PC-9 (cell line): ENCODE results near the gene CRTAC1. TPM values are rescaled to one million over a fixed set of nuclear protein-coding genes. Genes with fewer than 3 reads are reported as not detected.

Experiments
- BruUV-seq: library from RNA; stranded (reverse); fragments of 400-500 nt; replicated peaks from 2 replicates; lab custom pipeline; 2021; lab: Mats Ljungman, UMichigan
- CTCF ChIA-PET: fragments of 300-600 bp; sonication (Branson Sonifier 250); formaldehyde crosslinking; loops from one replicate; lab custom pipeline; 2022; ENCODE audit warnings: antibody characterized with exemption; lab: Charles Lee
- POLR2A ChIA-PET: fragments of 300-600 bp; sonication (Branson Sonifier 250); formaldehyde crosslinking; loops from one replicate; lab custom pipeline; 2022; ENCODE audit warnings: antibody characterized with exemption; ENCODE audit not compliant: unreplicated experiment; lab: Charles Lee
- DNase-seq, 2 experiments: peaks; one replicate each; pipeline versions ENCODE4 v3.0.0 to v3.0.0-alpha.2; 2015 to 2022; ENCODE audit warnings: mixed read lengths in 1 of 2
- H2AFZ ChIP-seq: fragments of 200-600 bp; sonication (generic); 2 replicates; pipeline ENCODE4 v1.8.1; 2017; ENCODE audit warnings: antibody characterized with exemption
- H3F3A ChIP-seq: fragments of 200-600 bp; sonication (generic); 2 replicates; pipeline ENCODE4 v1.8.1; 2017; ENCODE audit warnings: antibody characterized with exemption, mild to moderate bottlenecking, low read depth; ENCODE audit not compliant: insufficient read depth
- H3K27ac ChIP-seq: fragments of 200-600 bp; sonication (generic); 2 replicates; pipeline ENCODE4 v1.6.1; 2016; ENCODE audit warnings: mixed run types
- H3K27me3 ChIP-seq: fragments of 200-600 bp; sonication (generic); 2 replicates; pipeline ENCODE4 v1.6.1; 2016; ENCODE audit warnings: low read depth, mixed run types; ENCODE audit not compliant: insufficient read depth
- H3K36me3 ChIP-seq: fragments of 200-600 bp; sonication (generic); 2 replicates; pipeline ENCODE4 v1.6.1; 2016; ENCODE audit warnings: low read depth, mixed run types
- H3K4me1 ChIP-seq: fragments of 200-600 bp; sonication (generic); replicated peaks from 2 replicates; pipeline ENCODE4 v1.6.1; 2016; ENCODE audit warnings: mixed run types; ENCODE audit not compliant: insufficient read depth
- H3K4me2 ChIP-seq: fragments of 200-600 bp; sonication (generic); 2 replicates; pipeline ENCODE4 v1.6.1; 2017; ENCODE audit warnings: mixed run types
- H3K4me3 ChIP-seq: fragments of 200-600 bp; sonication (generic); 2 replicates; pipeline ENCODE4 v1.6.1; 2016; ENCODE audit warnings: mixed run types
- H3K79me2 ChIP-seq: fragments of 200-600 bp; sonication (generic); 2 replicates; pipeline ENCODE4 v1.6.1; 2017; ENCODE audit warnings: low read depth, mixed run types
- H3K9me2 ChIP-seq: fragments of 200-600 bp; sonication (generic); 2 replicates; pipeline ENCODE4 v1.8.1; 2017; ENCODE audit warnings: mild to moderate bottlenecking; ENCODE audit not compliant: insufficient read depth
- H3K9me3 ChIP-seq: fragments of 200-600 bp; sonication (generic); 2 replicates; pipeline ENCODE4 v1.8.1; 2016; ENCODE audit warnings: low read depth; ENCODE audit not compliant: insufficient read depth
- H4K20me1 ChIP-seq: fragments of 200-600 bp; sonication (generic); 2 replicates; pipeline ENCODE4 v1.8.1; 2017; ENCODE audit not compliant: insufficient read depth
- EZH2 ChIP-seq: fragments of 200-600 bp; sonication (generic); IDR thresholded peaks from 2 replicates; pipeline ENCODE4 v1.8.0; 2017; ENCODE audit warnings: antibody characterized with exemption, low read depth
- intact Hi-C: fragments of 100-400 bp; cut with micrococcal nuclease; formaldehyde crosslinking; loops from one replicate; pipeline ENCODE4 v1.10.0; 2022; ENCODE audit not compliant: unreplicated experiment
- total RNA-seq: library from RNA; stranded (reverse); gene quantifications from 2 replicates; pipeline ENCODE4 v1.2.3, GENCODE V29; 2021
- TF ChIP-seq, protein P1 (sequence below): fragments of 200-600 bp; sonication (generic); conservative IDR thresholded peaks from 2 replicates; pipeline ENCODE4 v1.6.1; 2017; ENCODE audit warnings: mixed run types, antibody characterized with exemption, mild to moderate bottlenecking, moderate library complexity

The CRTAC1 gene
- total RNA-seq, 1 experiment from 2014 or later: not detected

DNA sequence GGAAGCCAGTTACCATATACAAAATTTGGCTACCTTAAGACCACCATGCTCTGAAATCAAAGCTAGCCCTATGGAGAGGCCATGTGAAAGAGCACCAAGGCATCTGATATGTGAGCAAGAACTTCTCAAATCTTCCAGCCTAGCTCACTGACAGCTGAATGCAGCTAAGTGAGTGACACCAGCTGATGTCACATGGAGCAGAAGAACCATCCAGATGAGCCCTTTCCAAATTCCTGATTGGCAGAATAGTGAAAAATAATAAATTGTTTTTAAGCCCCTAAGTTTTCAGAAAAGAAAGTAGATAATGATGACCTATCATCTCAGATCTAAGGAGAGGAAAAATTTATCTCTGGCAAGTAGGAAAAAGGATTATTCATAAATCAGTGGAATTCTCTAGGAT lies 85.6 kb downstream of the CRTAC1 start:
- Histone ChIP-seq H3K79me2 (no peaks in the 10 kb centered on the region), H3K4me1 (no peaks in the 10 kb centered on the region), H3K27me3 (peaks cover 18% of the 10 kb centered on the region), H4K20me1 (no peaks in the 10 kb centered on the region), H3K36me3 (no peaks in the 10 kb centered on the region), H3K27ac (no peak overlapping the region), H2AFZ (no peak overlapping the region), H3F3A (no peaks in the 10 kb centered on the region), H3K4me3 (no peak overlapping the region), H3K4me2 (no peak overlapping the region), H3K9me3 (no peaks in the 10 kb centered on the region), H3K9me2 (no peaks in the 10 kb centered on the region)
- intact Hi-C loops: no loop called here
- ChIA-PET CTCF (no interaction called here), POLR2A (no interaction called here)
- no TSS peak for BruUV-seq
- DNase-seq: no peak
- TF ChIP-seq, protein P1, sequence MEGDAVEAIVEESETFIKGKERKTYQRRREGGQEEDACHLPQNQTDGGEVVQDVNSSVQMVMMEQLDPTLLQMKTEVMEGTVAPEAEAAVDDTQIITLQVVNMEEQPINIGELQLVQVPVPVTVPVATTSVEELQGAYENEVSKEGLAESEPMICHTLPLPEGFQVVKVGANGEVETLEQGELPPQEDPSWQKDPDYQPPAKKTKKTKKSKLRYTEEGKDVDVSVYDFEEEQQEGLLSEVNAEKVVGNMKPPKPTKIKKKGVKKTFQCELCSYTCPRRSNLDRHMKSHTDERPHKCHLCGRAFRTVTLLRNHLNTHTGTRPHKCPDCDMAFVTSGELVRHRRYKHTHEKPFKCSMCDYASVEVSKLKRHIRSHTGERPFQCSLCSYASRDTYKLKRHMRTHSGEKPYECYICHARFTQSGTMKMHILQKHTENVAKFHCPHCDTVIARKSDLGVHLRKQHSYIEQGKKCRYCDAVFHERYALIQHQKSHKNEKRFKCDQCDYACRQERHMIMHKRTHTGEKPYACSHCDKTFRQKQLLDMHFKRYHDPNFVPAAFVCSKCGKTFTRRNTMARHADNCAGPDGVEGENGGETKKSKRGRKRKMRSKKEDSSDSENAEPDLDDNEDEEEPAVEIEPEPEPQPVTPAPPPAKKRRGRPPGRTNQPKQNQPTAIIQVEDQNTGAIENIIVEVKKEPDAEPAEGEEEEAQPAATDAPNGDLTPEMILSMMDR: no peak
- TF ChIP-seq EZH2: no peak

DNA sequence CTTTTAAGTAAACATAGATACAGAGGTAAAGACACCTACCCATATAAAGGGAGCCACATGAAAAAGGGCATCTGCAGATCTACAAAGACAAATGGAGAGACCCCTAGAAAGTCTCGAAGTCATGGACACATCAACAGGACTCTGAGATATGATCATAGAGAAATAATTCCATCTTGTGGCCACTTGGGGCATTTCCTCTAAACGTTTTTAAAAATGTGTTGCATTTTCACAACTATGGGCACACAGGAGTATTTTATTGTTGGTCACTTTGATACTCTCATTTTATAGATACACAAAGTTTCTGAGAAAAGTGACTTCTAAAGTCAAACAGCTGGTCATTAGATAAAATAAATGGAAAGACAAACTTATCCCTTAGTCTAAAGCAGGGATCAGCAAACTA lies 87.1 kb downstream of the CRTAC1 start:
- H3K27me3 ChIP-seq: peaks cover 26% of the 10 kb centered on the region
- no peak for TF ChIP-seq EZH2
- TF ChIP-seq, protein P1: peak; percentile 31; the same call in 1 of the 2 replicates
- ChIA-PET CTCF (no interaction called here), POLR2A (no interaction called here)
- H3K4me2 ChIP-seq: no peak overlapping the region
- H3K79me2 ChIP-seq: no peaks in the 10 kb centered on the region
- DNase-seq: no peak
- H3K9me2 ChIP-seq: no peaks in the 10 kb centered on the region
- no peaks in the 10 kb centered on the region for H3K36me3 ChIP-seq
- no peak overlapping the region for H2AFZ ChIP-seq
- intact Hi-C loops: no loop called here
- no peaks in the 10 kb centered on the region for H3K9me3 ChIP-seq
- no peaks in the 10 kb centered on the region for H3K4me1 ChIP-seq
- no peaks in the 10 kb centered on the region for H4K20me1 ChIP-seq
- BruUV-seq: no TSS peak
- H3K4me3 ChIP-seq: no peak overlapping the region
- no peak overlapping the region for H3K27ac ChIP-seq
- no peaks in the 10 kb centered on the region for H3F3A ChIP-seq

DNA sequence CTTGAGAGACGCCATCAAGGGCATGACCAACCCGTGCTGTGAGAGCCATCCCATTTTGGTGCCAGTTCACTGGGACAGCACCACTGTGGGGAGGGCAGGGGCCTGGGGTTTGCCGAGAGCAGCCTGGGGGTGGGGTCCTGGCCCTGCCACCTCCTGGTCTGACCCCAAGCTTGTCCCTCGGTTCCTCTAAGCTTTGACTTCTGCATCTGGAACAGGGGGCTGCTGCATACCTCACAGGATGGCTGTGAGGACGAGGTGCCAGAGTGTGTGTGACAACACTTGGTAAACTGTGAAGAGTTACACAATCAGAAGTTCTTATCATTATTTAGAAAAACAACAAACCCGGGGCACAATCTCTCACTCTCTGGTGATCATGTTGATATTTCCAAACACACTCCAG lies 89.9 kb downstream of the CRTAC1 start:
- no peaks in the 10 kb centered on the region for H3K79me2 ChIP-seq
- no peaks in the 10 kb centered on the region for H4K20me1 ChIP-seq
- H3K27me3 ChIP-seq: peaks cover 39% of the 10 kb centered on the region
- no peak overlapping the region for H3K4me3 ChIP-seq
- ChIA-PET POLR2A (no interaction called here), CTCF (no interaction called here)
- H3K4me2 ChIP-seq: no peak overlapping the region
- no peak for TF ChIP-seq EZH2
- TF ChIP-seq, protein P1: no peak
- intact Hi-C loops: no loop called here
- no peaks in the 10 kb centered on the region for H3K4me1 ChIP-seq
- H3K27ac ChIP-seq: no peak overlapping the region
- no peak overlapping the region for H2AFZ ChIP-seq
- H3K36me3 ChIP-seq: no peaks in the 10 kb centered on the region
- BruUV-seq: no TSS peak
- no peak for DNase-seq
- no peaks in the 10 kb centered on the region for H3F3A ChIP-seq
- H3K9me3 ChIP-seq: no peaks in the 10 kb centered on the region
- no peaks in the 10 kb centered on the region for H3K9me2 ChIP-seq
